ENCODE measurements around the gene KCNIP3. TPM values are rescaled to one million over a fixed set of nuclear protein-coding genes. Genes with fewer than 3 reads are reported as not detected.

KCNIP3 gene
- total RNA-seq, 1 donor from 2014 or later: 3.0 TPM

GRCh38 chr2:95281071-95281470 lies 16.1 kb upstream of the KCNIP3 start:
- Histone ChIP-seq H3K9me3 (no peaks in the 10 kb centered on the region), H3K27ac (no peak overlapping the region), H3K27me3 (no peaks in the 10 kb centered on the region), H3K4me1 (no peaks in the 10 kb centered on the region), H3K4me3 (no peak overlapping the region), H3K36me3 (no peaks in the 10 kb centered on the region)
- no peak for TF ChIP-seq CTCF (IDR thresholded peaks at IDR 0.05)
- ATAC-seq (no peak), DNase-seq (no peak)
- intact Hi-C loops (cut with DNase I): no loop called here

DNA sequence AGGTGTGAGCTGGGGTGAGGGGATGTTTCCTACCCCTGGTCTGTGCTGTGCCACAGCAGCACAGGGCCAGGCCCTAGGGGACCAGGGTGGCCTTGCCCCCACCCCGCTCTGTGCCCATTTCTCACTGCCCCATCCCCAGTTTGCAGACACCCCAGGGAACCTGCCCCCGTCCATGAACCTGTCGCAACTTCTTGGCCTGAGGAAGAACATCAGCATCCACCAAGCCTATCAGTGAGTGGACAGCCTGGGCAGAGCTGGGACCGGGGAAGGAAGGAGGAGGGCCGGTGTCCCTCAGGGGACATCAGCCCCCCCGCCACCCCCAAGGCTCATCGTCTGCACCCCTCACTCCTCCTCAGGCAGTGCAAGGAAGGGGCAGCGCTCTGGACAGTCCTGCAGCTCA lies 15.4 kb upstream of the KCNIP3 start:
- intact Hi-C loops (cut with DNase I): no loop called here
- ATAC-seq (no peak), DNase-seq (no peak)
- H3K4me1 ChIP-seq: no peaks in the 10 kb centered on the region
- H3K27ac ChIP-seq: no peak overlapping the region
- no peaks in the 10 kb centered on the region for H3K9me3 ChIP-seq
- no peak overlapping the region for H3K4me3 ChIP-seq
- H3K27me3 ChIP-seq: no peaks in the 10 kb centered on the region
- H3K36me3 ChIP-seq: no peaks in the 10 kb centered on the region
- no peak for TF ChIP-seq CTCF (IDR thresholded peaks at IDR 0.05)

- intact Hi-C loops (cut with DNase I): no loop called here
- no peaks in the 10 kb centered on the region for H3K27me3 ChIP-seq
- no peaks in the 10 kb centered on the region for H3K36me3 ChIP-seq
- ATAC-seq (no peak), DNase-seq (no peak)
- H3K27ac ChIP-seq: no peak overlapping the region
- no peak overlapping the region for H3K4me3 ChIP-seq
- TF ChIP-seq CTCF (IDR thresholded peaks at IDR 0.05): no peak
- no peaks in the 10 kb centered on the region for H3K9me3 ChIP-seq
- H3K4me1 ChIP-seq: no peaks in the 10 kb centered on the region
Measured at GRCh38 chr2:95282458-95282857, 14.7 kb upstream of the KCNIP3 start.

- H3K36me3 ChIP-seq: no peaks in the 10 kb centered on the region
- TF ChIP-seq CTCF (IDR thresholded peaks at IDR 0.05): no peak
- intact Hi-C loops (cut with DNase I): no loop called here
- H3K9me3 ChIP-seq: no peaks in the 10 kb centered on the region
- no peak overlapping the region for H3K27ac ChIP-seq
- no peak for DNase-seq
- H3K27me3 ChIP-seq: no peaks in the 10 kb centered on the region
- no peak for ATAC-seq
- H3K4me1 ChIP-seq: no peaks in the 10 kb centered on the region
- no peak overlapping the region for H3K4me3 ChIP-seq
Measured at GRCh38 chr2:95283562-95283961, 13.6 kb upstream of the KCNIP3 start.

DNA sequence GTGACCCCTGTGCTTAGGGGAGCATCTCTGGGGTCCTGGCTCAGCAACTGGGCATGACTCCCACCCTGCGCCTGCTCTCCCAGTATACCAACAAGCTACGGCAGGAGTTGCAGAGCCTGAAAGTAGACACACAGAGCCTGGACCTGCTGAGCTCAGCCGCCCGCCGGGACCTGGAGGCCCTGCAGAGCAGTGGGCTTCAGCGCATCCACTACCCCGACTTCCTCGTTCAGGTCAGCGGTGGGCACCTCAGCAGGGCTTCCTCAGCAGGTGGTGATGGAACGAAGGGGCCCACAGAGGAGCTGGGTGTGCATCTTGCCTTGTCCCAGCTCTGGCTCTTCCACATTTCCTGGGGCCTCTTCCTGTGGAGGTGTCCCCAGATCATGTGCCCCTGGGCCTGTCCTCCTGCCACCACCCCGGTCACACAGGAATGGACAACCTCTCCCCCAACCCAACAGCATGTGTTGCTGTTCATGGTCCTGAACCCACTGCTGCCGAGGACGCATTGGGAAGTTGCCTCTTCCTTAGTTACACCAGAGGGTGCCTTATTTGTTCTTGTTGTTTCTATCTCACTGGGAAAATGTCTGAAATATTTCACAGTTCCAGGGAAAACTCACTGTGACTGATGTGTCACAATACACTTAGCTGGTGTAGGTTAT lies 12.1 kb upstream of the KCNIP3 start:
- DNase-seq: no peak
- no peaks in the 10 kb centered on the region for H3K36me3 ChIP-seq
- H3K27me3 ChIP-seq: no peaks in the 10 kb centered on the region
- H3K4me3 ChIP-seq: no peak overlapping the region
- no peak for TF ChIP-seq CTCF (IDR thresholded peaks at IDR 0.05)
- no peak for ATAC-seq
- no peaks in the 10 kb centered on the region for H3K4me1 ChIP-seq
- no peak overlapping the region for H3K27ac ChIP-seq
- H3K9me3 ChIP-seq: no peaks in the 10 kb centered on the region
- intact Hi-C loops (cut with DNase I): no loop called here

DNA sequence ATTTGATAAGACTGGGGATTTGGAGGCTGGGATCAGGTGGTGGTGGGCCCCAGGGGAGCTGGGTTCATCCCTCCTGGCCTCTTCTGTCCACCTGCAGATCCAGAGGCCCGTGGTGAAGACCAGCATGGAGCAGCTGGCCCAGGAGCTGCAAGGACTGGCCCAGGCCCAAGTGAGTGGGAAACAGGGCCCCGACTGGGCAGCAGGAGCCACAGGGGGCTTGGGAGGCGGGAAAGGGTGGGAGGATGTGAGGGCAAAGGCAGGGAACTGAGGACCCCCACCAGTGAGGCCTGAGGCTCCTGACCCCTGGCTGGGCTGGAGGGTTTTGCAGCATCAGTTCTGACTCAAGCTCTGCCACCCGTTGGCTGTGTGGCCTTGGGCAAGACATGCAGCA lies 11.6 kb upstream of the KCNIP3 start:
- no peaks in the 10 kb centered on the region for H3K36me3 ChIP-seq
- no peak for DNase-seq
- H3K4me1 ChIP-seq: no peaks in the 10 kb centered on the region
- H3K27me3 ChIP-seq: no peaks in the 10 kb centered on the region
- no peak overlapping the region for H3K4me3 ChIP-seq
- H3K9me3 ChIP-seq: no peaks in the 10 kb centered on the region
- ATAC-seq: no peak
- no peak overlapping the region for H3K27ac ChIP-seq
- intact Hi-C loops (cut with DNase I): no loop called here
- TF ChIP-seq CTCF (IDR thresholded peaks at IDR 0.05): no peak
